Adrenal gland (tissue), 12 donors: ENCODE measurements around the gene ERBB4. TPM values are rescaled to one million over a fixed set of nuclear protein-coding genes. Genes with fewer than 3 reads are reported as not detected.

Experiments used
- DNase-seq, 7 donors: peaks; one replicate each; pipeline ENCODE4 v3.0.0-alpha.2; 2019 to 2020
- H3K27ac ChIP-seq, 5 donors: fragments of 200-600 bp; sonication (generic) in 4 of 5; 1 replicate in 3 of 5; 2 replicates in 2 of 5; pipeline versions ENCODE4 v1.5.1 to v1.8.0; 2016 to 2020; ENCODE audit warnings: mild to moderate bottlenecking in 1 of 5
- H3K27me3 ChIP-seq: fragments of 200-600 bp; 2 replicates; pipeline ENCODE4 v1.8.0; 2021
- H3K36me3 ChIP-seq, 2 donors: fragments of 200-600 bp; replicated peaks in 1 of 2; 1 replicate in 1 of 2; 2 replicates in 1 of 2; pipeline versions ENCODE4 v1.5.1 to v1.8.0; 2018 to 2022
- H3K4me1 ChIP-seq, 2 donors: fragments of 200-600 bp; replicated peaks in 1 of 2; 1 replicate in 1 of 2; 2 replicates in 1 of 2; pipeline versions ENCODE4 v1.5.1 to v1.8.0; 2018 to 2021
- H3K4me3 ChIP-seq, 4 donors: fragments of 200-600 bp; sonication (generic) in 3 of 4; one replicate each; pipeline ENCODE4 v1.5.1; 2016 to 2018
- H3K9me3 ChIP-seq, 3 donors: fragments of 200-600 bp; sonication (generic) in 1 of 3; replicated peaks in 1 of 3; 1 replicate in 2 of 3; 2 replicates in 1 of 3; pipeline versions ENCODE4 v1.5.1 to v1.8.0; 2016 to 2021
- POLR2A ChIP-seq, 2 donors: fragments of 450-650 bp; IDR thresholded peaks; one replicate each; pipeline ENCODE4 v1.6.1; 2017; ENCODE audit warnings: antibody characterized with exemption in 2 of 2, mild to moderate bottlenecking in 2 of 2, moderate library complexity in 1 of 2
- WGBS, 4 donors: extraction: QIAGEN DNeasy Blood & Tissue Kit in 2 of 4; methylation state at CpG; one replicate each; pipeline versions ENCODE4 v1.1.5 to v1.1.7; 2013 to 2017; 5-methylcytosine and 5-hydroxymethylcytosine counted together
- intact Hi-C, 2 donors: fragments of 100-400 bp; cut with DNase I; formaldehyde crosslinking; loops; one replicate each; pipeline versions ENCODE4 v1.14.1 to v1.15.0; 2022 to 2023
- polyA plus RNA-seq, 3 donors: library from polyadenylated mRNA; stranded (reverse); fragments of 200-250 nt in 2 of 3; fragments of 350-450 nt in 1 of 3; fragmentation: Illumina TruSeq in 1 of 3; extraction: RNeasy Lipid Tissue Mini Kit (QIAGEN cat#74804) in 1 of 3; gene quantifications; one replicate each; pipeline ENCODE4 v1.2.3, GENCODE V29; 2013 to 2014
- total RNA-seq, 9 donors: library from RNA; depleted of rRNA in 4 of 9; stranded (reverse); fragments of >200 nt in 4 of 9; fragments of 120-200 nt in 1 of 9; fragmentation: NEBNext Ultra II Directional in 1 of 9; extraction: Animal tissue kit (Norgen Biotek cat#: 25700) in 1 of 9; gene quantifications; one replicate each; pipeline versions ENCODE4 v1.1.0 to v1.2.4, GENCODE V29; 2013 to 2023
- TF ChIP-seq, protein P1 (sequence below), 6 experiments: fragments of 450-650 bp in 4 of 6; fragments of 200-600 bp in 2 of 6; sonication (generic) in 1 of 6; IDR thresholded peaks; 1 replicate in 5 of 6; 2 replicates in 1 of 6; pipeline versions ENCODE4 v1.5.1 to v1.8.0; 2016 to 2021; ENCODE audit warnings: antibody characterized with exemption in 6 of 6, mild to moderate bottlenecking in 2 of 6, moderate library complexity in 1 of 6
- donor health status: healthy with polysubstance abuse.
- donor health status: Bipolar disorder and iron deficiency.
- donor health status: DM: yes; HTN: yes; CAD: no.
- donor health status: DM: no; HTN: no; CAD: no.
- donor health status: DM: no; HTN: no; CAD: no.
- donor health status: DM: yes; HTN: yes; CAD: no.

The ERBB4 gene
- total and polyA plus RNA-seq, 12 donors: 0.06 to 2.9 (median 0.49) TPM

DNA sequence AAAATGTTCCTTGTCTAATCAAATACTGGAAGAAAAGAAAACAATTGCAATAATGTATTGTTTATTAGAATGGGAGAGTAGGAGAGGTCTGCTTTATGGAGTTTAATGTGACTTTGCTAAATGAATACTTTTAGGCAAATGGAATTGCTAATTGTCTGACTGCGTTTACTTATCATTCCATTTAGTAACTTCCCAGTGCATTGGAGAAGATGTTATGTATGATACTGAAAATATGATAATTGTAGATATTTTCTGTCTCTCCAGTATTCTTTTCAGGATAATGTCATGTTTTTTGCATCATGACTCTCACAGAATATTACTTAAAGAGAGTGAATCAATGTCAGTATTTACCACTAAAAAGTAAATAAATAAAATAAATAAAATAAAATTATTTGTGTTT, 8.1 kb upstream of the ERBB4 start:
- TF ChIP-seq, protein P1, sequence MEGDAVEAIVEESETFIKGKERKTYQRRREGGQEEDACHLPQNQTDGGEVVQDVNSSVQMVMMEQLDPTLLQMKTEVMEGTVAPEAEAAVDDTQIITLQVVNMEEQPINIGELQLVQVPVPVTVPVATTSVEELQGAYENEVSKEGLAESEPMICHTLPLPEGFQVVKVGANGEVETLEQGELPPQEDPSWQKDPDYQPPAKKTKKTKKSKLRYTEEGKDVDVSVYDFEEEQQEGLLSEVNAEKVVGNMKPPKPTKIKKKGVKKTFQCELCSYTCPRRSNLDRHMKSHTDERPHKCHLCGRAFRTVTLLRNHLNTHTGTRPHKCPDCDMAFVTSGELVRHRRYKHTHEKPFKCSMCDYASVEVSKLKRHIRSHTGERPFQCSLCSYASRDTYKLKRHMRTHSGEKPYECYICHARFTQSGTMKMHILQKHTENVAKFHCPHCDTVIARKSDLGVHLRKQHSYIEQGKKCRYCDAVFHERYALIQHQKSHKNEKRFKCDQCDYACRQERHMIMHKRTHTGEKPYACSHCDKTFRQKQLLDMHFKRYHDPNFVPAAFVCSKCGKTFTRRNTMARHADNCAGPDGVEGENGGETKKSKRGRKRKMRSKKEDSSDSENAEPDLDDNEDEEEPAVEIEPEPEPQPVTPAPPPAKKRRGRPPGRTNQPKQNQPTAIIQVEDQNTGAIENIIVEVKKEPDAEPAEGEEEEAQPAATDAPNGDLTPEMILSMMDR (IDR thresholded peaks at IDR 0.05): no peak
- no peak for TF ChIP-seq POLR2A (IDR thresholded peaks at IDR 0.05)
- WGBS, 4 donors: 85 to 90% (median 88%) methylated on average over 1 of the region's 1 CpG
- H3K9me3 ChIP-seq: no peaks in the 10 kb centered on the region
- no peaks in the 10 kb centered on the region for H3K27me3 ChIP-seq
- DNase-seq: no peak
- H3K4me1 ChIP-seq: no peaks in the 10 kb centered on the region
- intact Hi-C loops: no loop called here
- H3K36me3 ChIP-seq: no peaks in the 10 kb centered on the region
- no peak overlapping the region for H3K4me3 ChIP-seq
- H3K27ac ChIP-seq: no peak overlapping the region

DNA sequence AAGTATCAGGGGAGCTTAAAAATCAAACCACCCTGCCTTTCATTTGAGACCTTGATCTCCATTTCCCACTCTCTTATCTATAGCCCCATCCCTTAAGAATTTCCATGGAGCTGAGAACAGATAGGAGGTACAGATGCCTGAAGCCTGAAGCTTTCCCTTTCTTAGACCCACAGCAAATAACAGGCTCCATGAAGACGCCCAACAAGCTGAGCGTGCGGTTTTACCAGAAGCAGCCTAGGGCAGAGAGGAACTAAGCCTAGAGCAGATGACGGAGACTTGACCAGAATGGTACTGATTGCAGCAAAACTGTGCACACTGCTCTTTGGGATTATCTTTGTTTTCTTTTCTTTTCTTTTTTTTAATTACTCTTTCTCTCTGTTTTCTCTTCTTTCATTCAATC, 1.7 kb upstream of the ERBB4 start:
- WGBS, 4 donors: 75 to 92% (median 79%) methylated on average over 4 of the region's 4 CpGs
- Histone ChIP-seq H3K4me3 (no peak overlapping the region), H3K36me3 (no peaks in the 10 kb centered on the region), H3K4me1 (peaks cover 7 to 22% of the 10 kb centered on the region in 2 donors), H3K9me3 (no peaks in the 10 kb centered on the region), H3K27ac (no peak overlapping the region), H3K27me3 (peaks cover 18% of the 10 kb centered on the region)
- DNase-seq: no peak
- TF ChIP-seq POLR2A (IDR thresholded peaks at IDR 0.05): no peak
- TF ChIP-seq, protein P1 (IDR thresholded peaks at IDR 0.05): no peak
- intact Hi-C loops: no loop called here

DNA sequence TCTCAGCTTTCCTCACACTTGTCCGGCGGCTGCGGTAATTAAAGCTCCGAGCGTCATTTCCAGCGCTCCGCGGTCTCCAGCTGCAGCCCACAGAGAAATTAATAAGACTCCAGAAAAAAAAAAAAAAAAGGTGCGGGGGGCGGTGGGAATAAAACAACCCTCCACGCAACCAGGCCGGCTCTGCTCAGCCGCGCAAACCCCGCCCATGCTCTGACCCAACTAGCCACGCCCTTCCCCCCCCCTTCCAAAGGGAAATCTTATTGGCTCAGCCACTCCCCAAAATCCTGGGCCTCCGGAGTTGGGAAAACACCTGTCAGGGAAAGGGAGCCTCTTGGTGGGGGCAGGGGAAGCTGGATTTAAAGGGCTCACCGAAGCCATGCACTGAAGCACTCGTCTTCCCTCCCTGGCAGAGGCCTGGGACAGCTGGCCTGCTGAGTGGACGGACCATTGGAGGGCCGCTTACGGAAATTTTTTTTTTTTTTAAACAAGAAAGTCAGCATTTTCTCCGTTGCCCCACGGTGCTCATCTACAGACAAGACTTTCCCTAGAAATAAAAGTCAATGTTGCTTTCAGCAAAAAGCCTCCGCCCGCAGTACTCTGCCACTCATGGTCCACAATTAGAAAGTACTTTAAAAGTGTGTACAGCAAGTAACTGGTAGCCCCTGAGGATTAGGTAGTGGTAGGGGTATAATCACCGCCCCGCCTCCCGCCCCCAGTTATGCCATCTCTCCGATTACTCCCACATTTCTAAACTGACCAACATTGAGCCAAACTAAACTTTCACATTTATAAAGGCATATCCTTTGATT, 674 bp upstream of the ERBB4 start:
- Histone ChIP-seq H3K36me3 (no peaks in the 10 kb centered on the region), H3K27ac (no peak overlapping the region), H3K4me1 (peaks cover 7 to 22% of the 10 kb centered on the region in 2 donors), H3K27me3 (peaks cover 24% of the 10 kb centered on the region), H3K9me3 (no peaks in the 10 kb centered on the region), H3K4me3 (peak overlapping the region in 2 of 4 donors; percentile 42 to 69)
- 28 to 33% (median 31%) methylated on average over 29 to 30 of the region's 30 CpGs for WGBS, 4 donors
- intact Hi-C loops: no loop called here
- TF ChIP-seq POLR2A (IDR thresholded peaks at IDR 0.05): no peak
- TF ChIP-seq, protein P1 (IDR thresholded peaks at IDR 0.05): no peak
- peak in 6 of 7 donors; percentile 16 to 71 (median 32) for DNase-seq

DNA sequence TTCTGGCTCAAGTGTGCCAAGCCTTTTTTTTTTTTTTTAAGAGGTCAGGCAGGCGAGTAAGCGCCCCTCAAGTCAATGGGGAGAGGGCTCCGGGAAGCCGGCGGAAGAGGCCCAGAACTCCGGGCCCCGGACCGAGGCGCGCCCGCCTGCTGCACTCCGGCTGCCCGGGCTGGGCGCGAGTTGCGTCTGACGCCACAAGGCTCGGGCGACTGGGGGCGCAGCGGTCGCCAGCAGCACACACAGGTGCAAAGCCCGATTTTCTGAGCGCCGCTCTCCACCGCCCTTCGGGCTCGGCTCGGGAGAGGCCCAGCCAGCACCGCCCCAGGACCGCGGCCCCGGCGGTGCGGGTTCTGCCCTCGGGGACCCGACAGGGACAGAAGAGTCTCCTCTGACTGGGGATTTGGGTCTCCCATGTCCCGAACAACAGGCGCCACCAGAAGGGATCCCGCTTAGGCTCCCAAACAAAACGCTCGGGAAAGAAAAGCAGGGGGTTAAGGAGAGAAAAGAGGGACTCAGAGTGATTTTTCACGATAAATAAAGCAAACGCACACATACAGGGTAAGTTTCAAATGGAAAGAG, 787 bp downstream of the ERBB4 start:
- Histone ChIP-seq H3K4me3 (peak overlapping the region in 2 of 4 donors; percentile 42 to 69), H3K9me3 (no peaks in the 10 kb centered on the region), H3K4me1 (peaks cover 7 to 22% of the 10 kb centered on the region in 2 donors), H3K27me3 (peaks cover 30% of the 10 kb centered on the region), H3K27ac (no peak overlapping the region), H3K36me3 (no peaks in the 10 kb centered on the region)
- intact Hi-C loops: no loop called here
- no peak for TF ChIP-seq POLR2A (IDR thresholded peaks at IDR 0.05)
- TF ChIP-seq, protein P1 (IDR thresholded peaks at IDR 0.05): no peak
- DNase-seq: peak in 3 of 7 donors; percentile 3 to 16 (median 6)
- 0 to 4% (median 1%) methylated on average over 5 to 44 of the region's 44 CpGs for WGBS, 4 donors
